HL-60 (cell line): ENCODE results near the gene DNAH14.

Experiments
- CTCF ChIP-seq: IDR thresholded peaks from one replicate; pipeline ENCODE4 v1.5.1; 2011; ENCODE audit warnings: low read length, control low read depth, inconsistent platforms; ENCODE audit not compliant: insufficient read depth
- POLR2AphosphoS5 ChIP-seq: IDR thresholded peaks from 2 replicates; pipeline ENCODE4 v1.6.1; 2012; ENCODE audit warnings: low read depth
- TF ChIP-seq, protein P1 (sequence below): IDR thresholded peaks from 2 replicates; pipeline ENCODE4 v1.6.1; 2012; ENCODE audit warnings: low read depth; ENCODE audit not compliant: insufficient replicate concordance

DNA sequence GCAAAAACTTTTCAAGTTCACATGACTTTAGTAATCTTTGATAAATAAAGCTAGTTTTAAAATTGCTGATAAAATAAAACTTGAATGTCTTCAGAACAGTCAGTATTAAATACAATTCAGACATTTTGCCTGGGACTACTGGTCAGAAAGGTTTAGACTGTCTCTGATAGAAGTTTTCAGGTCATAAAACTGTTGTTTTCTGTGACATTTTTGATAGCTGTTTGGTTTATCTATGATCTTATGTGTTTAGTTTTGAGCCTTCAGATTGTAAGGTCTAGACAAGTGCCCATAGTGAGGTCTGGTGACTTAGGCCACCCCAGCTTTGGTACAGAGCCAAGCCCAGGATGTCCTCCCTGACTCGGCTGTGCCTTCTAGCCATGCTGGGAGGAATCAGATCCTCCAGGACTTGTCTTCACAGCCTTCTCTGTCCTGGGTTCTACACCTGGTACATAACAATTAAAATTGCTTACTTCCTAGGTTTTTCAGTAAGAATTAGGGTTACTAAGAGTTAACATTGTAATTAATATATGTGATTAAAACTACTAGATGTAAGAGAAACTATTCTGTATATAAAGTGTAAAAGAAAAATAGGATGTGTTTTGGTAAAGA, 15.1 kb upstream of the DNAH14 start:
- TF ChIP-seq CTCF (no peak), POLR2AphosphoS5 (no peak)
- TF ChIP-seq, protein P1, sequence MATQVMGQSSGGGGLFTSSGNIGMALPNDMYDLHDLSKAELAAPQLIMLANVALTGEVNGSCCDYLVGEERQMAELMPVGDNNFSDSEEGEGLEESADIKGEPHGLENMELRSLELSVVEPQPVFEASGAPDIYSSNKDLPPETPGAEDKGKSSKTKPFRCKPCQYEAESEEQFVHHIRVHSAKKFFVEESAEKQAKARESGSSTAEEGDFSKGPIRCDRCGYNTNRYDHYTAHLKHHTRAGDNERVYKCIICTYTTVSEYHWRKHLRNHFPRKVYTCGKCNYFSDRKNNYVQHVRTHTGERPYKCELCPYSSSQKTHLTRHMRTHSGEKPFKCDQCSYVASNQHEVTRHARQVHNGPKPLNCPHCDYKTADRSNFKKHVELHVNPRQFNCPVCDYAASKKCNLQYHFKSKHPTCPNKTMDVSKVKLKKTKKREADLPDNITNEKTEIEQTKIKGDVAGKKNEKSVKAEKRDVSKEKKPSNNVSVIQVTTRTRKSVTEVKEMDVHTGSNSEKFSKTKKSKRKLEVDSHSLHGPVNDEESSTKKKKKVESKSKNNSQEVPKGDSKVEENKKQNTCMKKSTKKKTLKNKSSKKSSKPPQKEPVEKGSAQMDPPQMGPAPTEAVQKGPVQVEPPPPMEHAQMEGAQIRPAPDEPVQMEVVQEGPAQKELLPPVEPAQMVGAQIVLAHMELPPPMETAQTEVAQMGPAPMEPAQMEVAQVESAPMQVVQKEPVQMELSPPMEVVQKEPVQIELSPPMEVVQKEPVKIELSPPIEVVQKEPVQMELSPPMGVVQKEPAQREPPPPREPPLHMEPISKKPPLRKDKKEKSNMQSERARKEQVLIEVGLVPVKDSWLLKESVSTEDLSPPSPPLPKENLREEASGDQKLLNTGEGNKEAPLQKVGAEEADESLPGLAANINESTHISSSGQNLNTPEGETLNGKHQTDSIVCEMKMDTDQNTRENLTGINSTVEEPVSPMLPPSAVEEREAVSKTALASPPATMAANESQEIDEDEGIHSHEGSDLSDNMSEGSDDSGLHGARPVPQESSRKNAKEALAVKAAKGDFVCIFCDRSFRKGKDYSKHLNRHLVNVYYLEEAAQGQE, result no peak
